Activated CD8-positive, alpha-beta memory T cell treated with anti-CD3 and anti-CD28 coated beads for 24 hours (primary cell): ENCODE data around the gene EIF2D.

Source experiments
- DNase-seq: peaks from one replicate; pipeline ENCODE4 v3.0.0-alpha.2; 2020

EIF2D gene

DNA sequence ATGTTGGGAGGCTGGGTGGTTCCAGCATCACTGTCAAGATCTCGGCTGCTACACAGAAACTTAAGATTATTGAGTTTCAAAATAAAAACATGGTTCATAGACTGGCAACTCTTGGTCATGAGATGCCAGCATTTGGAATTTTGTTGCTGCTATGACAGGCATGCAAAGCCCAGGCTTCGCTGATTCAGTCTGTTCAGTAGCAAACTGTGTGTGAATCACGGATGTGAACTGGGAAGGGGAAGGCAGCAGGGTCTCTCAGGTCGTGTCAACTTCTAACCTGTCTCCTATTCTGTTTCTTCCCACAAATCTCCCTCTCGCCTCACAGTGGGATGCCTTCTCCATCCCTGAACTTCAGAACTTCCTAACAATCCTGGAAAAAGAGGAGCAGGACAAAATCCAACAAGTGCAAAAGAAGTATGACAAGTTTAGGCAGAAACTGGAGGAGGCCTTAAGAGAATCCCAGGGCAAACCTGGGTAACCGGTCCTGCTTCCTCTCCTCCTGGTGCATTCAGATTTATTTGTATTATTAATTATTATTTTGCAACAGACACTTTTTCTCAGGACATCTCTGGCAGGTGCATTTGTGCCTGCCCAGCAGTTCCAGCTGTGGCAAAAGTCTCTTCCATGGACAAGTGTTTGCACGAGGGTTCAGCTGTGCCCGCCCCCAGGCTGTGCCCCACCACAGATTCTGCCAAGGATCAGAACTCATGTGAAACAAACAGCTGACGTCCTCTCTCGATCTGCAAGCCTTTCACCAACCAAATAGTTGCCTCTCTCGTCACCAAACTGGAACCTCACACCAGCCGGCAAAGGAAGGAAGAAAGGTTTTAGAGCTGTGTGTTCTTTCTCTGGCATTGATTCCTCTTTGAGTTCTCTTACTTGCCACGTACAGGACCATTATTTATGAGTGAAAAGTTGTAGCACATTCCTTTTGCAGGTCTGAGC is 25.5 kb downstream of the EIF2D start:
- DNase-seq: no peak

DNA sequence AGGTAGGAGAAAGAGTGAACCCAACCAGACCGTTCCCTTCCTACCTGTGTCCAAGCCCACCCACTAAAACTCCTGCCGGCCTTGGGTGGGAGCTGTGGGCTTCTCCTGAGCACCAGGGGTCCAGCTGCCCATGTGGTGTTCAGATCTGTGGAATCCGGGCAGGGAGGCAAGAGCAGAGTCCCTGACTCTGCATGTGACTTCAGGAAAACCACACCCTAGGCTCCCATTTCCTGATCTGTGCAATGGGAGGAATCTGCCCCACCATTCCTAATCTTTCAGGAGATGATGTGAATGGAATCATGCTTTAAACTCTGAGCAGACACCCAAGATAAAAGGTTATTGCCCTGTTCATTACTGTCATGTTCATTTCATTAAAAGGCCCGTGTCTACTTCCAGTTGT is 27.6 kb downstream of the EIF2D start:
- DNase-seq: no peak

DNA sequence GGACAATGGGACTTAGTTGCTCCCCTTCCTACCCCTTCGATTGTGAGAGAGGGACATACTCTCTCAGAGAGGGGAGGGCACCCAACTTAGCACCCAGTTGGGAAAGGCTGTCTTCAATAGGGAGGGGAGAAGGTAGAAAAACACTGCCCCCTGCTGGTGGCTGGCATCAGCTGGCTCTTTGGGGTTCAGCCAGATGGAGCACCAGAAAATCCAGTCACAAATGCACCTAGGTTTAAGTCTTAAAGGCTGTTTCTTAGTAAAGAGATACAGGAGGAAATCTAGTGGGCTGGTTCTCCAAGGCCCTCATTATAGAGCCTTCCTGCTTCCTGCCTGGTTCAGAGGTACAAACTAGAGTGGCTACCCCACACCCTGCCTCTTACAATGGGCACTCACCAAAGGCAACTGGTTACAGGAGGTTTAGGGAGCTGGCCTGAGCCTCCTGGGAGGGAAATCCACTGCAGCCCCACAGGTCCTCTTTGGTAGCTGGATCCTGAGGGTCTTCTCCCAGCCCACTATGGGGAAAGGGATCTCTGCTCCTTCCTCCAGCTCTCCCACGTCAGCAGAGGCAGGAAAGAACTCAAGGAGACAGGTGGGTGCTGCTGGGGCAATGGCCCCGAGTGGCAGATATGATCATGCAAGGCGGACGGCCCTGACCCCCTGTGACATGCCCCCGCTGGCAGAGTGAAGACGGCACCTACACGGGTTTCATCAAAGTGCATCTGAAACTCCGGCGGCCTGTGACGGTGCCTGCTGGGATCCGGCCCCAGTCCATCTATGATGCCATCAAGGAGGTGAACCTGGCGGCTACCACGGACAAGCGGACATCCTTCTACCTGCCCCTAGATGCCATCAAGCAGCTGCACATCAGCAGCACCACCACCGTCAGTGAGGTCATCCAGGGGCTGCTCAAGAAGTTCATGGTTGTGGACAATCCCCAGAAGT is 28.3 kb downstream of the EIF2D start:
- DNase-seq: peak; percentile 95

DNA sequence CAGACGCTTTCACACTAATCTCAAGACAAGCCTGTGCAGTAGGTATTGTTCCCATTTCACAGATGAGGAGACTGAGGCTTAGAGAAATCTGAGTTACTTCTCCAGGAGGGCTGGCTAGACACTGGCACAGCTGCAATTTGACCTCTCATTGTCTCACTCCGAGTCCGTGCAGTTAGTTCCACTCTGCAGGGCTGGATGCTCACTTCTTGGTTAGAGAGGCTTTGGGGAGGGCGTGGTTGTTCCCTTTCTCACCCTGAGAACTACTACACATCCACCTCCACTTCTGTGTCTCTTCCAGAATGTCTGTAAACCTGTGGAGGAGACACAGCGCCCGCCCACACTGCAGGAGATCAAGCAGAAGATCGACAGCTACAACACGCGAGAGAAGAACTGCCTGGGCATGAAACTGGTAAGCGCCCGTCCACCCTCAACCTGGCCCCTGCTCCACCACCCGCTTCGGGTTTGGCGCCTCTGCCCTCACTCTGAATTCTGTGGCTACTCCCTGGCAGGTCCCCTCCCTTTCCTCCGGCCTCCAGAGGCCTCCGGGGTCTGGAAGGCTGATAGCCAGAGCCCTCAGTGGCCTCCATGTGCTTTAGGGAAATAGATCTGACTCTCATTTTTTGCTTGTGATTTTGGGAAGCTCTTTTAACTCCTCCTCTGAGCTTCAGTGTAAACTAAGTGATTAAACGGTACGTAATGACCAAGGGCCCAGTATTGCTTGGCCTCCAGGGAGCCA is 29.1 kb downstream of the EIF2D start:
- DNase-seq: peak; percentile 82

DNA sequence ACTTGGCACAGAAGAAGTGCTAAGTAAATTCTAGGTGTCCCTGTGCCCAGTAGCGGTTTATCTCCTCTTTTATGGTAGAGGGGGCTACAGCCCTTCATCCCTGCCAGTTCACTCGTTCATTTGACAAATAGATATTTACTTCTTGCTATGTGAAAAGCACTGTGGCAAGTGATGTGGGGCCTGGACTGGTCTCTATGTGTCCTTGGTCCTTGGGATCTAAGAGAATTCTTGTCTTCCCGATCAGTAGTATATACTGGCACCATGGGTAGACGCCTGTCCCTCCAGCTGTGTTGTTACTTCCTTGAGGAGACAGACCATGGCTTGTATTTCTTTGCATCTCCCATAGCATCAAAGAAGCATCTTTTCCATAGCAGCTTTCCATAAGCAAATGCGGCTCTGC is 29.7 kb downstream of the EIF2D start:
- peak; percentile 59 for DNase-seq

DNA sequence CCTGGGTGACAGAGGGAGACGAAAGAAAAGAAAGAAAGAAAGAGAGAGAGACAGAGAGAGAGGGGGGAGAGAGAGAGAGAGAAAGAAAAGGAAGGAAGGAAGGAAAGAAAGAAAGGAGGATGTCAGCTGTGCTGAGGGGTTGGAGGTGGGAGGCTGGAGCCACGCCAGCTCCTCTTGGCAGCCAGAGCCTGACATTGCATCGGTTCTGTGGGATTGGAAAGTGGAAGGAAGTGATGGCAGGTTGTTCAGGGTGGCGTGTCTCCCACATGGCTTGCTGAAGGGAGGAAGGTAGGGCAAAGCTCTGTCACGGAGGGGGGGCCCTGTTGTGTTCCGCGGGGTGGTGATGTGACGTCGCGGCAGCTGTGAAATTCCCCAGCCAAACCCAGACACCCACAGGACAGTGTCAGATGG is 30.7 kb downstream of the EIF2D start:
- peak; percentile 78 for DNase-seq

DNA sequence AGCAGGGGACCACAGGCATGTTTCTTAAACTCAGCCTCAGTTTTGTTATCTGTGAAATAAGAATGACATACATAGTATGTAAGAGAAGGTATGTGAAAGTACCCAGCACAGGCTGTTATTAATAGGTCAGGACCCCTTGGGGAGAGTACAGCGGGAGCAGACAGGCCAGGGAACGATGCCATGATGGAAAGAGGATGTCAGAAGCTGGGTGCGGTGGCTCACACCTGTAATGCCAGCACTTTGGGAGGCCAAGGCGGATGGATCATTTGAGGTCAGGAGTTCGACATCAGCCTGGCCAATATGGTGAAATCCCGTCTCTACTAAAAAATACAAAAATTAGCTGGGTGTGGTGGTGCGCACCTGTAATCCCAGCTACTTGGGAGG is 31.2 kb downstream of the EIF2D start:
- DNase-seq: peak; percentile 58

DNA sequence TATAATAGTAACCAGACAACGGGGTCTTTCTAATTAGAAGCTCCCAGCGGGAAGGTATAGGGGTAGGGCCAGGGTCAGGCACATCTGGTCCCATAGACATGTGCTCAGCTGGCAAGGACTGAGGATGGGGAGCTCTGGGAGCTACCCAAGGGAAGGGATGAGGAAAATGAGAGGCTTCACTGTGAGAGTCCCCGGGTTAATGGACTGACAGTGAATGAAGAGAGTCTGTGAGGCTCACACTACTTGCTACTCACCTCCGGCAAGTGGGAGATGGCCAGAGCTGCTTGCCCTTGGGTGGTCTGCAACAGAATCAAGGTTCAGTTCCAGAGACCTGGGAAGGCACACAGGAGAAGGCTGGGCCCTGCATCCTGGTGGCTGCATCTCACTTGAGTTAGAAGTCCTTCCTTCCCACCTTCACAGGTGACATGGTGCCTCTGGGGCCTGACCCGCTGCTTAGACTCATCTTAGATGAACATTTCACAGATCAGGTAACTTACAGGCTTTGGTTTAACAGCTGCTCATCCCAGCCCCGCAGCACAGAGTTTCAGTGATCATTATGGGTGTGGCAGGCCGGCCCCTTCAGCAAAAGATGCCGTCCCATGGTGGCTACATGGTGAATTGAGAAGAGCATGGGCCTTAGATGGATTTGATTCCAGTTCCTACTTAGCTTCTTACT is 31.7 kb downstream of the EIF2D start:
- peak; percentile 75 for DNase-seq

DNA sequence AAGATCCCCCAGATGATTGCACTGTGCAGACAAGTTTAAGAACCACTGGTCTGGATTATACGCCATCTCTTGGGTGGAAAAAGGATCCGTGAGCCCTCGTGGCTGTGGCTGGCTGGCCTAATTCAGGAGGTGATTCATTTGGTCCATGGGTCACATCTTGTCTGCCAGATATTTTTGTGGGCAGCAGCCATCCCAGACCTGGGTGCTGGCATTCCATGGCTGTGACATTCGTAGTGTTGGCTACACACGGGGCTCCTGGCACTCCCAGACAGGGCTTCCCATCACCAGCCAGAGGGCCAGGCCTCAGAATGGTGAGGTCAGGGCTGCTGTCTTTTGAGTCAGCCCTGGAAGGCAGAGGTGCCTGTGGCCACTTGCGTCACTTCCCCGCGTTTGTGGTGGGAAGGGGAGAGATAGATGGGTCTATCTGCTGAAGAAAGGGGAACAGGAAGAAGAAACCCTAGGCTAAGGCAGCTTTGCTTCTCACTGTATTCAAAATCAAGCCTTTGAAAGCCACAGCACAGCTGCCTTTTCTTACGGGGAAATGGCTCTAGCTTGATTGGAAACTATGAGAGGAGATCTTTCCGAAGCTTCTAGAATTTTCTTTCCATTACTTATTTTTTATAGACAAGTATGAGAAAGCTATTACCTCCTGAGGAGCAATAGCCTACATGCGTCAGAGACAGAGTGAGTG is 32.4 kb downstream of the EIF2D start:
- peak; percentile 92 for DNase-seq

DNA sequence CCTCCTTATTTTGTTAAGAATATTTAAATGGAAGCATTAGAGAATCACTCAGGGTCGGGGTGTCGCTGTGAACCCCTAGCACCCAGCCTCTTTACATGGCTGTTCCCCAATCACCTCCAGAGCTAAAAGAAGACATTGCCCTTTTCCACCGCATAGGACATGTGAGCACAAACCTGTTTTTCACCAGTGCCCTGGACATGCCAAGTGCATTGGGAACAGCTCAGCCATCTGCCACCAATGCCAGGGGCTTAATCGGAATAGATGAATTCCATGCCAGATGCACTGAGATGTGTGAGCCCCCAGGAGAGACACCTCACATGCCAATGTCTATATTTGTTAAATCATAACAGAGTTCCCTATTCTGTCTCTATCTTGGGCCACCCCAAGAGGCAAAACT is 33.3 kb downstream of the EIF2D start:
- DNase-seq: peak; percentile 57

DNA sequence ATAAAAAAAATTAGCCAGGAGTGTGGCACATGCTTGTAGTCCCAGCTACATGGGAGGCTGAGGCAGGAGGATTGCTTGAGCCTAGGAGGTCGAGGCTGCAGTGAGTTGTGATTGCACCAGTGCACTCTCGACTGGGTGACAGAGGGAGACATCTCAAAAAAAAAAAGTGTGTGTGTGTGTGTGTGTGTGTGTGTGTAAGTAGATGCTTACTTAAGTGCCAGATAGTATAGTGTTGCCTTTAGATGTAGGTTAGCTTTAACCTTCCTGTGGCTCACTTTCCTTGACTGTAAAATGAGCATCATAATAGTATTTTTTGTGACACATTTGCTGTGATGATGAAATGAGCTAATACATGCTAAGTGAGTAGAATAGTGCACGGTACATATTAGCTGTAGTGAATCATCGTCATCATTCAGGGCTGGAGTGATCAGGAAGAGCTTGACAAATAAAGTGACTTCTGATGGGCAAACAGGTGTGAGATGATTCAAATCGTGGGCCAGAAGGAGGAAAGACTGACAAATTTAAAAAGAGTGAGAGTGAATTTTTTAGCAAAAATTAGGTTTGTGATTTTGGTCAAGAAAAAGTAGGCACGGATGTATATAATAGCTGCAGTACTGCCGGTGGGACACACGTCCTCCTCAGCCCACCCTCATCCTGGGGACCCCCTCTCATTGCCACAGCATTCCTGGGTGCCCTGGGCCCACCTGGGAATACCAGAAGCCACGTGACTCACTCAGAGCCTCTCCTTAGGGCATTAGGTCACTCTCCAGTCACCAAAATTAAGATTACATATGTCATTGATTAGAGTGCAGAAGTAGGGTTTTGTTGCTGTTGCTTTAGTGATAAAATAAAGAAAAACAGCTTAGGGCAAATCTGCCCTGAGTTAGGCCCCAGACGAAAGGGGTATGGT is 33.9 kb downstream of the EIF2D start:
- DNase-seq: peak; percentile 62

DNA sequence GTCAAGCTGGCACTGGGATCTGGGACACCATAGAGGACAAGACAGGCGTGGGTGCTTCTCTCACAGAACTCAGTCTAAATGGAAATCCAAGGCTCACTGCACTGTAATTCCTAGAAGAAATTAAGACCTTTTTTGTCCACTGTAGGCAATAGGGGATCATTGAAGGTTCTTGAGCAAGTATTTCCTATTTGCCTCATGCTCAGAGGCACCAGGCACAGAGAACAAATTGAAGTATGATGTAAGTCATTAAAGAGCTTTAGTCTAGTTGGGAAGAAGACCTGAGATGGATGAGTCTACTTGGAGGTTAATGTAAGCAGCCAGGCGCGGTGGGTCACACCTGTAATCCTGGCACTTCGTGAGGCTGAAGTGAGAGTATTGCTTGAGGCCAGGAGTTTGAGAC is 34.6 kb downstream of the EIF2D start:
- no peak for DNase-seq

DNA sequence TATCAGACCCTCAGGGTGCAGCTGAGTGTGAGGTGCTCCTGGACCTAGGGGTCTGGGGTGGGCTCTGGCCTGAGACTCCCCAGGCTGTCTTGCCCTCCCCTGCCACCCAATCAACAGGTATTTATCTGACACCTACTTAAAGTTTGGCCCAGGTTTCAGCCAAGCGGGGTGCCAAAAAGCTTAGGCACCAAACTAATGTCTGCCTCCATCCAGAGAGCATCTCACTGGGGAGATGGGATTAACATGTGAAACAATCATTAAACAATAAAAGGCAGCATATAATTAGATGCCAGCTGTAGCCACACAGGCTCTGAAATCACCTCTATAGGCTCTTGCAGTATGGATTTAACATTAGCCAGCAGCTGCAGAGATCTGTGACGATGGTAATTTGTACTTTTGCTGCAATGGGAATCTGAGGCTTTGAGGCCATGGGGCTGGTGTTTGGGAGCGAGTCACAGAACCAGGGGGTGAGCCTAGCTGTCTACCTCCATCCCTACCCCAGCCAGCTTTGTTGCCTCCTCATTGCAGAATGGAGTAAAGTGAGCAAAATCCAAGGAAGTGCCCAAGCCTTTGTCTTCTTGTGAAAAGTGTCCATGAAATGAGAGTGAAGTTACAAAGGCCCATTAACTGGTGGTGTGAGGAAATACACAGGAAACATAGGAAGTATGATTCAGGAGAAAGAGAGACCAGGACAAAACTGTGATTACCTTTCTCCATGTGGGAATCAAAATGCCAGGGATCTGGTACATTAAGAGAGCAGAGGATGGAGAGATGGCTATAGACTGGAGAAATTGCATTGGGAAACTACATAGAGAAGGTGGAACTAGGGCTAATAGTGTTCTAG is 36.1 kb downstream of the EIF2D start:
- DNase-seq: no peak

DNA sequence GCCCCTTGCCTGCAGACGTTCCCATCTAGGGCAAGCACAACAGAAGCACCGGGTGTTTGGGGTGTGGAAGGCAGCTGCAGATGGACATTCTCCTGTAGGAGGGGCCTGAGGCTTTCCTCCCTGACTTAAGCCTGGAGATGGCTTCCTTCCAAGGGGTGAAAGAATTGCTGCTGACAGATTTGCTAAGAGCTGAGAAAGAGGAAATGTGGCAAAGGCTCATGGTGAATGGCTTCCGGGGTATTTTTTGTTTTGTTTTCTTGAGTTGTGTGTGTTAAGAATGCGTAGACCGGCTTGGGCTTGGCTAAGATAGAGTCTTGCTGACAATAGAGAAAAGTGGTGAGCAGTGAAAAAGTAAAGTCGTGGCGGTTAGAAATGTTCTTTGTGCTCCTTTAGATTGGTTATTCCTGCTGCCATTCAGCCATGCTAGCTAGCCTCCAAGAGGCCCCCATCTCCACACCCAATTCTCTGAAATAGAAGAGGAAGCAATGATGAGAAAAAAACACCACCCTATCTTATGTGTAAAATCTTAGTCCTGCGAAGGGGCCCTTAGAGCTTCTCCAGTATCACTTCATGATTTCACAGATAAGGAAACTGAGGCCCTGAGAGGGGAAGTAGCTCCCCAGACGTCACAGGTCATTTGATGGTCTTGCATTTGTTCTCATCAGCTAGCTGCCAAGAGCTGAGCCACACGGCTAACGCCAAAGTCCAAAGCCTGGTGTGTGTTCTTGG is 36.9 kb downstream of the EIF2D start:
- peak; percentile 65 for DNase-seq

DNA sequence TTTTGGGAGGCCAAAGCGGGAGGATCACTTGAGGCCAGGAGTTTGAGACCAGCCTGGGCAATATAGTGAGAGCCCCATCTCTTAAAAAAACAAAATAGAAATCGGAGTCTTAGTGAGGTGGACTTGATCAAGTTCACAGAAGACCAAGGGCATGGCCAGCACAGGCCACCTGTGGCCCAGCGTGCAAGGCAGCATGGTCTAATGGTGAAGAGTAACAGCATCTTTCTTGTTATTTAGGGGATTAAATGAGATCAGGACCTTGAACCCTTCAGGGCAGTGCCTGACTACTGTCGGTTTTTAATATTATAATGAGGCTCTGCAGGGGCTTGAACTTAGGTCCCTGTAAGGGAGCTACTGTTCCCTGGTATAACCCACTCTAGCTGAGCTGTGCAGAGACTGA is 38.5 kb downstream of the EIF2D start:
- DNase-seq: peak; percentile 52

DNA sequence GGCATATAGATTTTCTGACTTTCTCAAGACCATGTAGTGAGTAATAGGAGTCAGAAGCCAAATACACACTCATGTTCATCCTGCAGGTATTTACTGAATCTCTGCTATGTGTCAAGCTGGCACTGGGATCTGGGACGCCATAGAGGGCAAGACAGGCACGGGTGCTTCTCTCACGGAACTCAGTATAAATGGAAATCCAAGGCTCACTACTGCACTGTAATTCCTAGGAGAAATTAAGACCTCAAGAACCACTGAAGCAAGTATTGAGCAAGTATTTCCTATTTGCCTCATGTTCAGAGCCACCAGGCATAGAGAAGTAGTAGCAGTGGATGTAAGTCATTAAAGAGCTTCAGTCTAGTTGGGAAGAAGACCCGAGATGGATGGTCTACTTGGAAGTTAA is 38.9 kb downstream of the EIF2D start:
- DNase-seq: no peak

DNA sequence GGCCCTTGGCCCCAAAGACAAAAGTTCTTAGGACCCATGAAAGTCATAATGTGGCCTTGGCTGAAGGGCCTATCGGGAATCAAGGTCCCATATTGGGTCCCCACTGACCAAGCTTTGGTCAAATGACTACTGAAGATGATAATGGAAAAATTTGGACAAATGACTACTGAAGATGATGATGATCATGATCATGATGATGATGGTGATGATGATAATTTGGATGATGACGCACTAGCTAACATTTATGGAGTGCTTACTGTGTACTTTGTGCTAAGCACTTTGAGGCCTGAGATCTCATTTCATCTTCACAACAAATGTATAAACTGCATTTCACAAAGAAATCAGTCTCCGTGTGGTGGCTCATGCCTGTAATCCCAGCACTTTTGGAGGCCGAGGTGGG is 39.4 kb downstream of the EIF2D start:
- no peak for DNase-seq

DNA sequence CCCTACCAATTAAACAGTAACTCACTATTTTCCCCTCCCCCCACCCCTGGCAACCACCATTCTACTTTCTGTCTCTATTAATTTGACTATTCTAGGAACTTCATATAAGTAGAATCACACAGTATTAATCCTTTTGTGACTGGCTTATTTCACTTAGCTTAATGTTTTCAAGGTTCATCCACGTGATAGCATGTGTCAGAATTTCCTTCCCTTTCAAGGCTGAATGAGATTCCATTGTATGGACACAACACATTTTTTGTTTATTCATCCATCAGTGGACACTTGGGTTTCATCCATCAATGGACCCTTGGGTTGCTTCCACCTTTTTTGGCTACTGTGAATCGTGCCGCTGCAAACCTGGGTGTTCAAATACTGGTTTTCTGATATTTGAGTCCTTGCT is 41.7 kb downstream of the EIF2D start:
- DNase-seq: no peak

DNA sequence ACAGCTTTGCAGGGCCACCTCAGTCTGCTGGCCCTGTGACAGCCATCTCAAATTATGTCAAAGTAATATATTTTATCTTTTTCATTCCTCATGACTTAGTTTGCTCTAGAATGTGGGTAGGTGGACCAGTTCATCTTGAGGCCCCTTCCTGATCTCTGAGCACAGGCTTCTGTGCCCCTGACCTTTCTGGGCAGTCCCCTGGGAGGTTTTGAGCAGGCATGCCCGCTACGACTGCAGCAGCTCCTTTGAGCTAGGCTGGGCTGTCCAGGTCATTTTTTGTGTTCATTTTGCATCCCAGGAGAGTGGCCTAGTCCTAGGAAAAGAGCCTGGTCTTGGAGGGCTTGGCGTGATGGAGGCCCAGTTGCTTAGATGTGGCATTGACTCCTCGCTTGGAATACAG is 42.7 kb downstream of the EIF2D start:
- DNase-seq: no peak
